ENCODE measurements around the gene NTSR1.

NTSR1 gene

DNA sequence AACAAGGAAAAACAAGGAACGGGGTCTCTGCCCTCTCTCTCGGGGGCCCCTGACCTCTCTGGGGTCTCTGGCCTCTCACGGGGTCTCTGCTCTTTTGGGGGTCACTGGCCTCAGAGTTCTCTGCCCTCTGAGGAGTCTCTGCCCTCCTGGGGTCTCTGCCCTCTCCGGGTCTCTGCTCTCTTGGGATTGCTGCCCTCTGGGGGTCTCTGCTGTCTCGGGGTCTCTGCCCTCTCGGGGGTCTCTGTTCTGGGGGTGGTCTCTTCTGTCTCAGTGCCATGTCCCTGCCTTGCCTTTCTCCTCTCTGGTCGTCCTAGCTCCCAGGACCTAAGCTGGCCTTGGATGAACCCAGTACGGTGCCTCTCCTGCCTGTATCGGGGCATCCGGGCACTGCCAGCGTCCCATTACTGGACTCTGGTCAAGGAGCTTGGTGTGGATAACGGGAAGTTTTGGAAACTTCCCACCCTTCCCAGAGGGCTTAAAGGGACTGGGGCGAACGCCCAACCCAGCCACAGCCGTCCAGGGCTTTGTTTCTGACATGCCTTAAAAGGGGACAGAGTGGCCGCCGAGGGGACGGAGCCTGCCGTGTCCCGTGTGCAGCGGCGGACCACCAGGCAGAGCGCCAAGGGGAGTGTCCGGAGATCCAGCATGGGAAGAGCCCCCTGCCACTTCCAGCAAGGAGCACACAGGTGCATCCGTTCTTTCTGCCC lies 62.9 kb downstream of the NTSR1 start:
- no peak for DNase-seq (ENCODE audit: low read depth)

DNA sequence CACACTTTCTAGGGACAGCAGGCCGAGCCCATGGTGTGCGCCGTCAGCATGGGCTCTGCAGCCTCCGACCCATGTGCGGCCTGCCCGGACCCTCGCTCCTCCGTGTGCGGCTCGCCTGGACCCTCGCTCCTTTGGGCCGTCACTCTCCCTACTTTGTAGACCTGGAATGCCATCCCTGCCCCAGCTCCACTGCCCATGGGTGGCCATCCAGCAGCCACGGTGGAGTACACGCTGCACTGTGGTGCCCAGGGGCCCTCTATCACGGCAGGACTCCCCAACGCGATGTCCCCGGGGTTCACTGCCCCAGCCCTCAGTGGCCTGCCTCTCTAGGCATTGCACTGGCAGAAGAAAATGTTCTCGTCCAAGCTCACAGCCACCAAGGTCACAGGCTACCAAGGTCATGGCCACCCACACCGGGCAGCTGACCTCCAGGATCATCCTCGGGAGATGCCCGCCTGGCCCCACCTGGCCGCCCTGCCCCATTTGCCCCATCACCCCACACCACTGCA lies 63.5 kb downstream of the NTSR1 start:
- no peak for DNase-seq (ENCODE audit: low read depth)

DNA sequence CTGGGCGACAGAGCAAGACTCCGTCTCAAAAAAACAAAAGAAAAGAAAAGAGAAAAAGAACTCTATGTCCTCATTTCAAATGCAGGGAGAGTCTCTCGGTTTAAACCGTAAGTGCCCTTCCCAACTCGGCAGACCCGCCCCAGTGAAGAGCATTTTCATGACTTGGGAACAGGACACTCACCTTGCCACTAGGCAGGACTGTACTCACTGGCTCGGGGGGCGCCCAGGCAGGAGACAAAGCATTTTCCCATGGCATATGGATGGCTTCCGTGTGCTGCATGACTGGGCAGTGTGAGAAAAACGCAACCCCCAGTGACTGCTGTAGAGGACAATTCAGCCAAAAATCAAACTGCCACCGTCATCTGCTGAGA lies 64.0 kb downstream of the NTSR1 start:
- no peak for DNase-seq (ENCODE audit: low read depth)

DNA sequence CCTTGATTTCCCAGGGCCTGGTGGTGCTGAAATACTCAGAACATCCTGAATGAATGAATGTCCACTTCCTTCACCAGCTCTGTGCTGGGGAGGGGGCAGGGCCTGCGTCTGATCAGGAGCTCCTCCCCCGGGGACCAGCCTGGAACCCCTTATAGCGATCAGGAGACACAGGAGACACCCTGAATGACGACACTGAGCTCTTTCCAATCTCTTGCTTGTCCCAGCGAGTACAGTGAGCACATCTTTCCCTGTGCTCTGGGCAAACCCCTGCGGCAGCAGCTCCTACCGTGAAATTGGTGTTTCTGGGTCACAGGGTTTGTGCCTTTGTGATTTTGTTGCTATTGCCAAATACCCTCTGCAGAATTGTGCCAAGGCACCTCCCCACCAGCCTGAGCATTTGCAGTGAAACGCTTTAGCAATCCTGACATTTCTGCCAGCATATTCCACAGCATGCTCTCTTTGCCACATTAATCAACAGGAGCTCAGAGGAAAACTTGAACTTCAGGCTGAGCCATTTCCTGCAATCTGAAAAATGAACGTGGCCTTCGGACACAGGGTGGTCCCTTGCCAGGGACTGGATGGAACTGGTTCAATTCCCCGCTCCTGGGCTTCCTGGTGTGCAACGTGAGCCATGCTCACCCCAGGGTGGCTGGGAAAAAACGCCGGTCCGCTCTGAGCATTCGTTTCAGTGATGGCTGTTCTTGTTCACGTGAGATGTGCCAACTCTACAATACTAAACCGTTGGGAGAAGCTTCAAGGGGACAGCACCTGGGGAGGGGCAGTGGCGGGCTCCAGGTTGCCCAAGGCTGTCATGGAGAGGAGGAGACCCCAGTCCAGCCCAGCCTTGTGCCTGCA lies 64.6 kb downstream of the NTSR1 start:
- no peak for DNase-seq (ENCODE audit: low read depth)

DNA sequence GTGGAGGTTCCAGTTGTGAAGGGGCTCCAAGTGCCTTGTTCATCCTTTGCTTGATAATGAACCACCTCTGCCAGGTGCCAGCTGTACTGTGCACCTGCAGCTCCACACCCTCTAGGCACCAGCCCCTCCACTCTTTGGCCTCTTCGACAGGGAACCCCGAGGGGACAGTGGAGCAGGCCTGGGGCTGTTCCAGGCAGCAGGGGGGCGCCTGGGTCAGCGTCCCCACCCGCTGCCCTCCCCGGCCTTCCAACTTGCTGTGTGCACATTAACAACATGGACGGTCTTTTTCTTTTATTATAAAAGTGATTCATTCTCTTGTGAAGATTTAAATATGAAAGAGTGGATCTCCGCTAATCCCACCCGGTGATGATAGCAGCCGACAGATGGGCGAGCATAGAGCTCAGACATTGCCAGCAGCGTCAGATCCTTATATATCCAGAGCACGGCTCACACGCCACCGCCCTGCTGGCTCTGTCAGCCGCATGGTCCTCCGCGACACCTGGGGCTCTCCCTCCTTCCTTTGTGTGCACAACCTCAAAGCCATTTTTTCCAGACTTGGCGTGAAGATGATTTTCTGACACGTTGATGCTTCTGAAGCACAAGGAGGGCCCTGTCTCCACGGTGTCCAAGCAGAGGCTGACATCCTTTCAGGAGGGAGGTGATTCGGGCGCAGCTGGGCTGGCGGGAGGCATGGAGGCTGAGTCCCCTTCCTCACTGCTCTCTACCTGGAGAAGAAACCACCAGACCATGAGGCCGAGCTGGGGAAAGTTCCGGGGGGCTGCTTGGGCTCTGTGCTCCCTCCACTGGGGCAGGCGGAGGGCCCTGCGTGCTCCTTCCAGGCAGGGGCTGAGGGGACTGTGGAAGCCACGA lies 65.4 kb downstream of the NTSR1 start:
- DNase-seq (ENCODE audit: low read depth) = no peak

DNA sequence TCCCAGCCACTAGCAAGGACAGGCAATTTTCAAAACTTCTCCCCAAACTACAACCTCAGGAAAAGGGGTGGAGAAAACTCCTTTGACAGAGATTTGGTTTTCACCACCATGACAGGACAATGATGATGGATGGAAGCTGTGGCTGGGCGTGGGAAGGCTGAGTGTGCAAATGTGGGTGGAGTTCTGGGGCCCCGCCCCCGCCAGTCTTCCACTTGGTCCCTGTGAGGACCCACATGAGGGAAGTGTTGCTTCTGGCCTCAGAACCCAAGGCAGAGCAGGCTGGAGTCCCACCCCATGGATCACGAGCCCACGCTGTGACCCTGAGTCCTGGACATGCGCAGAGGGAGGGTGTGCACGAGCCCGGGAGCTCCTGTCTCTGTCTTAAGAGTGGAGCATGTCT lies 66.1 kb downstream of the NTSR1 start:
- no peak for DNase-seq (ENCODE audit: low read depth)

DNA sequence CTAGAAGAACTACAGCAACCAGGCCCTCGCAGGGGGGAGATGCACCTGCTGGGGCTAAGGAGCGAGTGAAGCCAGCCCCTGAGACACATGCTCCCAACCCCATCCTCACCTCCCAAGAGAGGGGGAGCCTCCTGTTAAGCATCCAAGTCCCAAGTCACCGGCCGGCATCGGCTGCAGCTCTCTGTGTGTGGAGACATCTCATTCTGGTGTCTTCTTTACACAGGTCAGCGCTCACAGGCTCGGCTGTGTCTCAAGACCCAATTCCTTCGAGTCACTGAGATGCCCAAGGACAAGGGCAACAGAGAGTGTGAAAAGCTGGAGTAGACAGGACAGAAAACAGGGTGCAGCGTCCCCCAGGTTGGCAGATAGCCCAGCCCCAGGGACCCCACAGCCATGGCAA lies 66.6 kb downstream of the NTSR1 start:
- no peak for DNase-seq (ENCODE audit: low read depth)

DNA sequence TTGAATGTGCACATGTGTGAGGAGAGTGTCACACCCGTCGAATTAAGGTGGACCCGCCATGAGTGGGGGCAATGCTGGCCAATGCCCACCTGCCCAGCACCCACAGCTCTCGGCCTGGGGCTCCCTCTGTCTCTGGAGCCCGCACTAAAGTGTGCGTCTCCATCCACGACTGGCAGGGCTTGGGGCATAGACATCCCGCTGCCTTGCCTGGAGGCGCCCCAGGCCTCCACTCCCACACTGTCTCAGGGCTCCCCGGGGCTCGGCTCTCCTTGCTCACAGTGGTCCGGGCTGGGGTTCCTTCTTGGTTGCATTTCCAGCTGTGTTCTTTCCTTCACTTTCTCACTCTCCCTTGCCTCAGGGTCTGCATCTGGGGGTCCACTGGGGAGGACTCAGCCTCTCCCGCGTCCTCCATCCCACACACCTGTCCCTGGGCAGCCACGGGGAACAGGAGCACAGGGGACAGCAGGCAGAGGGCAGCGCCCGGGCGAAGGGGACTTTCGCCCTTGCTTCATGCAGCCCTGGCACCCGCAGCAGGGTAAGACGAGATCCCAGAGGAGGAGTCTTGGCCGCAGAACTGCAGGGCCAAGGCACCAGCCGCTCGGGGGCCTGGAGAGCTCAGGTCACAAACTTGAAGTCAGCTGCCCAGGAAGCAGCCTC lies 67.5 kb downstream of the NTSR1 start:
- no peak for DNase-seq (ENCODE audit: low read depth)

DNA sequence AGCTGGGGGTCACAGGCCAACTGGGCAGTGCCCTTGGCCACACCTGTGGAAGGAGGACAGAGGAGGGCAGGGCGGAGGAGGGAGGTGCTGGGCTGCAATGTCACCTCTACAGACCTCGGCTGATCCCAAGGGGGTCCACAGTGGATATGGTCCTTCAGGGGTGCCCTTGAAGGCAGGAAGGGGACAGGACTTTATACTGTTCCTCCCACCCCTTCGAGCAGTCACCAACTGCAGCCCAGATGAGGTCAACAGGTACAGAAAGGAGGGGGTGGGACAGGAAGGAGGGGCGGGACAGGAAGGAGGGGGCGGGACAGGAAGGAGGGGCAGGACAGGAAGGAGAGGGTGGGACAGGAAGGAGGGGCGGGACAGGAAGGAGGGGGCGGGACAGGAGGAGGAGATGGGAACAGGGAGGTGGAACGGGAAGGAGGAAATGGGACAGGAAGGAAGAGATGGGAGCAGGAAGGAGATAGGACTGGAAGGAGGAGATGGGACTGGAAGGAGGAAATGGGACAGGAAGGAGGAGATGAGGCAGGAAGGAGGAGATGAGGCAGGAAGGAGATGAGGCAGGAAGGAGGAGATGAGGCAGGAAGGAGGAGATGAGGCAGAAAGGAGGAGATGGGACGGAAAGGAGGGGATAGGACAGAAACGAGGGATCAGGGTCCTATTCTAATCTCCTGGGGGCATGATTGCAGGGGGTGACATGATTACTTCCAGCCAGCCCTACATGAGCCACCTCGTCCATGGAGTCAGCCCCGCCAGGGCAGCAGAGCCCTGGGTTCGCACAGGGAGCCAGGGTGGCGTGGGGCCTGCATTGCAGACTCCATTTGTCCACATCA lies 68.3 kb downstream of the NTSR1 start:
- DNase-seq (ENCODE audit: low read depth) = no peak

DNA sequence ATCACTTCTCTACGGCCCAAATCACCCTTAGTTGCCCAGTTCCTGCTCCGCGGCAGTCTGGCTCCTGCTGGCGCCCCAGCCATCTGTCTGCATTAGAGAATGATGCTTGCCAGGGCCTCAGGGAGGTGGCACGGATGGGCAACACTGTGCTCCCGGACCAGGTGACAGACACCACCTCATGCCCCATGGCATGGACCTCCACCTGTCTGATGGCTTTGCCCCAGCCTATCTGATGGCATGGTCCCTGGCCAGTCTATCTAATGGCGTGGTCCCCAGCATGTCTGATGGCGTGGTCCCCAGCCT lies 68.8 kb downstream of the NTSR1 start:
- DNase-seq (ENCODE audit: low read depth) = no peak

DNA sequence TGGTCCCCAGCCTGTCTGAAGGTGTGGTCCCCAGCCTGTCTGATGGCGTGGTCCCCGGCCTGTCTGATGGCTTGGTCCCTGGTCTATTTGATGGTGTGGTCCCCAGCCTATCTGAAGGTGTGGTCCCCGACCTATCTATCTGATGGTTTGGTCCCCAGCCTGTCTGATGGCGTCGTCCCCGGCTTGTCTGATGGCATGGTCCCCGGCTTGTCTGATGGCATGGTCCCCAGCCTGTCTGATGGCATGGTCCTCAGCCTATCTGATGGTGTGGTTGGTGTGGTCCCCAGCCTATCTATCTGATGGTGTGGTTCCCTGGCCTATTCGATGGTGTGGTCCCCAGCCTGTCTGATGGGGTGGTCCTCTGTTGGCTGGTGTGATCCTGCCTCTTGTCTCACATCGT lies 69.4 kb downstream of the NTSR1 start:
- no peak for DNase-seq (ENCODE audit: low read depth)

DNA sequence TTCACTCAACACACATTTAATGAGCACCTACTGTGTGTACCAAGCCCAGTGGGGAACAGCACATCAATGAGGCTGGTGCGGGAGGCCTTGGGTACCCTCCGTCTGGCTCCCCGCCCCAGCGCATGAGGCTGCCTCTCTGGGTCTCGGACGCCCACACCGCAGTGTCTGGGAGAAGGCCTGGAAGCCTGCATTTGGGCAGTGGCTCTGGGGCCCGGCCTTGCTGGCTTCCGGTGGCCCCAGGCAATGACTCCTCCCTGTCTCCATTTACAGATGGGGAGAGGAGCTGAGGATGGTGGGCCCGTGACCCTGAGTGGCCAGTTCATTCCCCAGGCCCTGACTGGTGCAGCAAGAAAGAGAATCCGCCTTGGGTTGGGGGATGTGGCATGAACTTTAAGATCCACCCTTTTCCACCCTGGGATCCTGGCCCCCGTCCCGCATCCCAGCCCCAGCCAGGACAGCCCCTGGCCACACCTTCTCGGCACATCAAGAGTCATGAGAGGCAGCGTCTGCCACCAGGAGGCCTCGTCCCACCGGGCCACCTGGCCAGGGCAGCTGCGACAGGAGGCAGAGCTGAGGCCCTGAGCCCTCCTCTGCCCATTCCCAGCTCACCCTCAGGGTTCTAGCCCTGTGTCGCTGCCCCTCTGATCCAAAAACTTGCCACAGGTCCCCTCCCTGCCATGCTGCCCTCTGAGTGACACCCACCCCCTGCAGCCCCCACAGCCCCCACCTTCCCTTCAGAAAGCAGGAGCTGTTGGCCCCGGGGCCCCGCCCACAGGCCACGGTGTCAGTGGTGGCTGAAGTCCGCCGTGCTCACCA lies 70.2 kb downstream of the NTSR1 start:
- DNase-seq (ENCODE audit: low read depth) = no peak

DNA sequence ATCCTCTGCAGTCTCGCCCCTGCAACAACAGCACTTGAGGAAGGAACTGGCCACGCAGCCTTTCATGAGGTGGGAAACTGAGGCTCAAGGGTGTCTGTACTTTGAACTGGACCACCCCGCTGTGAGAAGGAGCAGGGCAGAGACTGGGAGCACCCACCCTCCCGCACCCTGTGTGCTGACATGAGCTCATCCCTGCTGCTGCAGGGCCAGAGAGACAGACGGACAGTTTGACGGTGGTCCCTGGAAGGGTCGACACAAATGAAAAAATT lies 70.7 kb downstream of the NTSR1 start:
- DNase-seq (ENCODE audit: low read depth) = no peak

DNA sequence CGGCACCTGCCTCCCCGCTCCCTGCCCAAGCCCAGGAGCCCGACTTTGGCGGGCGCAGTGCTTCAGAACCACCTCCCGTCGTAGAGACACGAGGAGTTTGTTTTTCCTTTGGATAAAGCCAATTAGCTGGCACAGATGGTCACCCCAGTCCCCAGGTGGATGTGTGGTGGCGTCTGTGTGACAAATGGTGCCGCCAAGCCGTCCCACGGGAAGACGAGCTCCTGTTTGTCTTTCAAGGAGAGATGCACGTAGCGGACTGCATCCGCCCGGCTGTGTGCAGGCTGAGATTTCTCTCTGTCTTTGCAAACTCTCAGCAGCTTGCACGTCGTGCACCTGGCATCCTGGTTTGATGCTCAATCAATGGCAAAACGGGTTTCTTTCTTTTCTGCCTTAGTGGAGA lies 71.6 kb downstream of the NTSR1 start:
- DNase-seq (ENCODE audit: low read depth) = no peak

DNA sequence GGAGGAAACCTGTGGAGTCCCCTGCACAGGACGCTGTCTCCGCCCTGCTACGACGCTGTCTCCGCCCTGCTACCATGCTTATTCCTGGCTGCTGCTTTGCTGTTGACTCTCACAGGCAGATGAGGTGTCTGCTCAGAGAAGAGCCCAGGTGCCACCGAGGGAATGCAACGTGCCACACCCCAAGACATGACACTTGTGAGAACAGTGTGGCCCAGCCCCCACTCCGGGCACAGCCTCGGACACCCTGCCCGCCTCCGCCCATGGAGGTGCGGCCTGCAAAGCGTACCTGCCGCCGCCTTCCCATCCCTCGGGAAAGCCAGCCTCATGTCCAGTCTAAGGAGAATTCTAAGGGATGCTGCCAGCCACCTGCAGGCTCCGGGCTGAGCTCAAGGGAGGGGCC lies 72.1 kb downstream of the NTSR1 start:
- DNase-seq (ENCODE audit: low read depth) = no peak

DNA sequence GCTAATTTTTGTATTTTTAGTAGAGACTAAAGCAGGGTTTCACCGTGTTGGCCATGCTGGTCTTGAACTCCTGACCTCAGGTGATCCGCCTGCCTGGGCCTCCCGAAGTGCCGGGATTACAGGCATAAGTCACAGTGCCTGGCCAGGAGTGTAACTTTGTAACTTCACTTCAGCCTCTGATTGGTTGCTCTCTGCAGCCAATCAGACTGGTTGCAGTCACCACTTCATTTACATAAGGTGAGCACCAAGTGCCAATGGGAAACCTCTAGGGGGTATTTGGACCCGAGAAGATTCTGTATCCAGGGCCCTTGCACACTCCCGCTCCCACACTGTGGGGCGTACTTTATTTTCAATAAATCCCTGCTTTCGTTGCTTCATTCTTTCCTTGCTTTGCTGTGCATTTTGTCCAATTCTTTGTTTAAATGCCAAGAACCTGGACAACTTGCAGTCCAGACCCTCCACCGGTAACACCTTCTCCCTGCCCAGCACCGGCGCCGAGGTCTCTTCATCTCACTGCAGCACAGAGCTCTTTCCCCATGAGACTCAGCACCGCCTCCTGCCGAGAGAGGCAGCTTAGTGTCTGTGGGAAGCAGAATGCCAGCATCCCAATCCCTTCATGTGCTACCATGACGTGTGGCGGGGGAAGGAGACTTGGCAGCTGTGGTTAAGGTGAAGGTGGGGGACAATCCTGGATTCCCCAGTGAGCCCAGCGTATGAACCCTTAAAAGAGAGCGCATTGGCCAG lies 73.7 kb downstream of the NTSR1 start:
- DNase-seq (ENCODE audit: low read depth) = no peak

DNA sequence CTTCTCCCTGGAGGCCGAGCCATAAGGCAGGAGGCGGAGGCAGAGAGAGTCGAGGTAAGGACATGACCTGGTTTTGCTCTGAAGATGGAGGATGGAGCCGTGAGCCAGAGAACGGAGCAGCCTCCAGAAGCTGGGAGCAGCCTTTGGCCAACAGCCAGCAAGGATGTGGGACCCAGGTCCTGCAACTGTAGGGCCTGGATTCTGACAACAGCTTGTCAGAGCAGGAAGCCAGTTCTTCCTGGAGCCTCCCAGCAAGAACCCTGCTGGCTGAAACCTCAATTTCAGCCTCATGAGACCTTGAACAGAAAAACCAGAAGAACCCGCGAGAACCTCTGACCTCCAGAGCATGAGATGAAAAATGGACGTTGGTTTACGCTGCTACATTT lies 74.2 kb downstream of the NTSR1 start:
- no peak for DNase-seq (ENCODE audit: low read depth)

DNA sequence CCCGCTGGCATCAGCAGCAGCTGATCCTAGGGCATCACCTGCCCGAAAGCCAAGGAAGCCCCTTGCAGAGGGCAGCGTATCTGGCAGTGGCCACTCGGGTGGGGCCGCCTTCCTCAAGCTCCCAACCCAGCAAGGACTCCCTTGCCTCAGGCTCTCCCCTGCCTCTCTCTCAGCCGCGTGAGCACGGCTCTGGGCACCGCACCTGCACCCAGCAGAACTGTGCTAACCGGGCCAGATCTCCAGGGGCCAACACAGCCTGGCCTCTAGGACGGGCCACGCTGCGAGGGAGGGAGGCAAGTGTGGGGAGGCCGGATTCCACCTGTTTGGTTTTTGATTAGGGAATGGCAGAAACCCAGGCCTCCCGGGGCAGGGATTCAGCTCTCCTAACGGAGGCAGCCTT lies 75.9 kb downstream of the NTSR1 start:
- DNase-seq (ENCODE audit: low read depth) = no peak

DNA sequence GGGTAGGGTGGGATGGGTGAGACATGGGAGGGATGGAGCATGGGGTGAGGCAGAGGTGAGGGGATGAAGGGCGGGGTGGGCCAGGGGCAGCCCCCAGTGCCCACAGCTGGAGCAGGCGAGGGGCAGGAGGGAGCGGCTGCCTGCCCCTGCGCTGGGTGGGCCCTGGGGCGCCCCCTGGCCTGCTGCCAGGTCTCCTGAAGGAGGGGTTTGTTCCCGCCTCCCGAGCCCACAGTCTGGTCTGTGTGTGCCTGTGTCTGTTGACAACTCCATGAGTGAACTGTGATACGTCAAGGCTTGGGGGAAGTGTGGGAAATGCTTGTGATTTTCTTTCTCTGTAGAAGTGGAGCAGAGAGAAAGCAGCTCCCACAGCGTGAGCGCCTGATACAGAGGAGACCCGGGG lies 76.8 kb downstream of the NTSR1 start:
- no peak for DNase-seq (ENCODE audit: low read depth)

DNA sequence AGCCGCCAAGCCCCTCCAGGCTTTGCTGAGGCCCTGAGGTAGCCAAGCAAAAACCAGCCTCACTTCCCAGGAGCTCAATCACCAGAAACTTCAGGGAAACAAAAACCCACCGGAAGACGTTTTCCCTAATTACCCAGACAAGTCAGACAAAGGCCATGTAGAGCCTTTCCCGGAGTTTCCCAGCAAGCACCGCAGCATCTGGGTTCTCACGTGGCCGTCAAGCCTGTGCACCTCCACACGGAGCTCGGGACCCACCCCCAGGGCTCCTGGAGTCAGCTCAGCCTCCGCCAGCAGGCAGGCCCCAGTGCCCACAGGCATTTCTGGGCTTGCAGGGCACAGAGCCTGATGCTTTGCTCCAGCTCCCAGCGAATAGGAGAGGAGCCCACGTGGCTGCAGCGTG lies 77.5 kb downstream of the NTSR1 start:
- no peak for DNase-seq (ENCODE audit: low read depth)
